Activated CD8-positive, alpha-beta T cell treated with anti-CD3 and anti-CD28 coated beads for 36 hours (primary cell): ENCODE data around the gene COL11A2. TPM values are rescaled to one million over a fixed set of nuclear protein-coding genes. Genes with fewer than 3 reads are reported as not detected.

ENCODE experiments used
- ATAC-seq: fragments of 200-7000 bp; cut with Tn5 transposase; one replicate; pipeline ENCODE4 v1.10.0; 2021; ENCODE audit warnings: mild to moderate bottlenecking, moderate library complexity
- CTCF ChIA-PET: fragments of 350-600 bp; sonication (Branson Sonifier 250); formaldehyde crosslinking; loops from one replicate; lab custom pipeline; 2021; ENCODE audit warnings: antibody characterized with exemption; lab: Charles Lee
- POLR2A ChIA-PET: fragments of 350-600 bp; sonication (Branson Sonifier 250); formaldehyde crosslinking; loops from one replicate; lab custom pipeline; 2021; ENCODE audit warnings: antibody characterized with exemption; lab: Charles Lee
- DNase-seq: peaks from one replicate; pipeline ENCODE4 v3.0.0-alpha.2; 2020
- H3K27ac Mint-ChIP-seq: one replicate; pipeline ENCODE4 v1.8.0; 2021; ENCODE audit warnings: mild to moderate bottlenecking, mixed read lengths
- H3K27me3 Mint-ChIP-seq: one replicate; pipeline ENCODE4 v1.8.0; 2021; ENCODE audit warnings: mixed read lengths
- H3K36me3 Mint-ChIP-seq: one replicate; pipeline ENCODE4 v1.8.0; 2021; ENCODE audit warnings: low read depth, mixed read lengths
- H3K4me1 Mint-ChIP-seq: one replicate; pipeline ENCODE4 v1.8.0; 2021; ENCODE audit warnings: low read depth, mixed read lengths
- H3K4me3 Mint-ChIP-seq: one replicate; pipeline ENCODE4 v1.8.0; 2021; ENCODE audit warnings: mild to moderate bottlenecking, moderate library complexity, mixed read lengths
- H3K9me3 Mint-ChIP-seq: one replicate; pipeline ENCODE4 v1.8.0; 2021; ENCODE audit warnings: mixed read lengths
- intact Hi-C: fragments of 100-400 bp; cut with micrococcal nuclease; formaldehyde crosslinking; loops from one replicate; pipeline ENCODE4 v1.10.0; 2022
- total RNA-seq, 2 experiments: library from RNA; stranded (reverse); gene quantifications; one replicate each; pipeline ENCODE4 v1.2.3, GENCODE V29; 2021
- TF ChIP-seq, protein P1 (sequence below): fragments of 200-600 bp; IDR thresholded peaks from one replicate; pipeline ENCODE4 v1.8.0; 2022; ENCODE audit warnings: antibody characterized with exemption, mild to moderate bottlenecking

The COL11A2 gene
- total RNA-seq, 2 experiments from 2014 or later: 1.3 to 1.4 TPM

DNA sequence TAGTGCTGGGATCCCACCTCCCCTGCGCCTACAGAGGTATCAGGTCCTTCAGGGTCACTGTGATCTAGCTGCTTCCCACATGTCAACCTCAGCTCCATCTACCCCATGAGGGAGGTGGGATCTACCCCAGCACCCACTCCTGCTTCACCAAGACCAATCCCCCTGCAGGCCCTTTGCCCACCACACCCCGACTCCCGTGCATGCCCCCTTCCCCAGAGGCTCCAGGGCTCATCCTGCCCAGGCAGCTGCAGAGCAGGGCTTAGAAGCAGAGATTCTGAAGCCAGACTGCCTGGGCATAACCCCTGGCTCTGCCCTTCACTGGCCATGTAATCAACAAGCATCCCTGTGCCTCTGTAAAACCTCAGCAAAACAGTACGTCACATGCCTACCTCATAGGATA lies 17.5 kb downstream of the COL11A2 start:
- TF ChIP-seq, protein P1, sequence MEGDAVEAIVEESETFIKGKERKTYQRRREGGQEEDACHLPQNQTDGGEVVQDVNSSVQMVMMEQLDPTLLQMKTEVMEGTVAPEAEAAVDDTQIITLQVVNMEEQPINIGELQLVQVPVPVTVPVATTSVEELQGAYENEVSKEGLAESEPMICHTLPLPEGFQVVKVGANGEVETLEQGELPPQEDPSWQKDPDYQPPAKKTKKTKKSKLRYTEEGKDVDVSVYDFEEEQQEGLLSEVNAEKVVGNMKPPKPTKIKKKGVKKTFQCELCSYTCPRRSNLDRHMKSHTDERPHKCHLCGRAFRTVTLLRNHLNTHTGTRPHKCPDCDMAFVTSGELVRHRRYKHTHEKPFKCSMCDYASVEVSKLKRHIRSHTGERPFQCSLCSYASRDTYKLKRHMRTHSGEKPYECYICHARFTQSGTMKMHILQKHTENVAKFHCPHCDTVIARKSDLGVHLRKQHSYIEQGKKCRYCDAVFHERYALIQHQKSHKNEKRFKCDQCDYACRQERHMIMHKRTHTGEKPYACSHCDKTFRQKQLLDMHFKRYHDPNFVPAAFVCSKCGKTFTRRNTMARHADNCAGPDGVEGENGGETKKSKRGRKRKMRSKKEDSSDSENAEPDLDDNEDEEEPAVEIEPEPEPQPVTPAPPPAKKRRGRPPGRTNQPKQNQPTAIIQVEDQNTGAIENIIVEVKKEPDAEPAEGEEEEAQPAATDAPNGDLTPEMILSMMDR: no peak
- Mint-ChIP-seq H3K27me3 (no peaks in the 10 kb centered on the region), H3K27ac (no peak overlapping the region), H3K4me3 (no peak overlapping the region), H3K4me1 (no peaks in the 10 kb centered on the region), H3K36me3 (no peaks in the 10 kb centered on the region), H3K9me3 (no peaks in the 10 kb centered on the region)
- ChIA-PET POLR2A (no interaction called here), CTCF (interaction anchor here (1.0 to 2.0 kb wide), 3 partner anchors 13 to 161 kb away, joined by 3 to 11 read pairs (median 3); no protein-coding TSS in a partner anchor)
- DNase-seq (no peak), ATAC-seq (no peak)
- intact Hi-C loops: no loop called here

DNA sequence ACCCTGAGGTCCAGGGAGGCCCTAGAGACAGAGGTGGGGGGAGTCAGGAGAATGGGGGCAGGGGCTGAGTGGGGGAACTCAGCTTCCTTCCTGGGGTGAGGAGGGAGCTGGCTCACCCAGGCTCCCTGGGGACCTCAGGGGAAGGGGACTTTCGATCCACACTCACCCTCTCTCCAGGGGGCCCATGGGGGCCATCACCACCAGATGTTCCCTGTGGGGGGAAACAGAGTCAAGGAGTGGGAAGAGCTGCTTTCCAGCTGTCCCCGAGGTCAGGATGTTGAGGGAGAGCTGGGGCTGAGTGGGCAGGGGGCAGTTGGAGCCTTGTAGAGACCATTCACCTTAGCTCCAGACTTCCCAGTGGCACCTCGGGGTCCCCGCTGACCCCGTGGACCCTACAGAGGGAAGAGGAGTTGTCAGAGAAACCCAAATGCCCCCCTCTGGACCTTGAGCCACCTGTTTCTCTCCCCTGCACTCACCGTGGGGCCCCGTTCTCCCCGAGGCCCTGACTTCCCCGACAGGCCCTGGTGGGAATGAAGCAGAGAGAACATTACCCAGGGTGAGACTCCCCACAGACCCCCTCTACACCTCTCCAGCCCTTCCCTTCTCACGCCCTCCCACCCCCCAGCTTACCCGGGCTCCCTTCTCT lies 18.6 kb downstream of the COL11A2 start:
- Mint-ChIP-seq H3K36me3 (no peaks in the 10 kb centered on the region), H3K9me3 (no peaks in the 10 kb centered on the region), H3K27ac (no peak overlapping the region), H3K4me3 (no peak overlapping the region), H3K27me3 (no peaks in the 10 kb centered on the region), H3K4me1 (no peaks in the 10 kb centered on the region)
- ChIA-PET CTCF (interaction anchor here (0.7 to 2.0 kb wide), 7 partner anchors 12 to 159 kb away, joined by 3 to 11 read pairs (median 4); no protein-coding TSS in a partner anchor), POLR2A (no interaction called here)
- intact Hi-C loops: no loop called here
- DNase-seq: no peak
- ATAC-seq: no peak
- TF ChIP-seq, protein P1: no peak

DNA sequence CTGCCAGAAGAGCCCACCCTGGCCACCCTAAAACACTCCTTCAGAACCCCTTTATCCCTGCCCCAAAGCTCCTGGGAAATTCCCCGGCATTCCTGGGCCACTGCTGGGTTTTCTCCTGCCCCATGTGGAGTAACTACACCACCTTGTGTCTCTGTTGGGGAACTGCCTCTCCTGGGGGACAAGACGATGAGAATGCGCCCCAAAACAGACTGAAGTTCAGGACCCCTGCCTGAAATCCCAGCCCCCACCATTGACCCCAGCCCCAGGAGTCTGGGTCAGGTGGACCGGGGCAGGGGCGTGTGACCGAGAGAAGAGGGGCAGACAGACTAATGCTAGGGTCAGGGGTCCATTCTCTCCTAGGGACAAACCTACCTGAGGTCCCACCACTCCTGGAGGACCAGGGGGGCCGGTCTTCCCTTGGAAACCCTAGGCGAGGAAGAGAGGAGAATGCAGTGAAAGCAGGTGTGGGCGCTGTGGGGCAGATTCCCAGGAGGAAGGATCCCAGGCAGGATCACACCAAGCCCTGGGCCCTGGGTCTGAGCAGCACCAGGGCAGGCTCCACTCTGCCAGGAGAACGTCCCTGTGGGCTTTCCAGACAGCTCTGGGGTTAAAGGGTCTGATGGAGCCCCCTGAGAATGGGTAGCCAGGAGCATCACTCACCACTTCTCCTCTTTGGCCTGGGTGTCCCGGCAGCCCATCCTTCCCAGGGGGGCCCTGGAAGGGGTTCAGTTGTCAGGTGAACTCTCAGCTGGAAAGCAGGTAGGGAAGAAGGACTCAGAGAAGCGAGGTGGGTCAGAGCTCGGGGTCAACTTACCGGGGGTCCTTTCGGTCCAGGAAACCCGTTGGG lies 19.4 kb downstream of the COL11A2 start:
- ChIA-PET POLR2A (no interaction called here), CTCF (interaction anchor here (0.9 to 2.0 kb wide), 7 partner anchors 11 to 75 kb away, joined by 3 to 11 read pairs (median 4); no protein-coding TSS in a partner anchor)
- intact Hi-C loops: no loop called here
- Mint-ChIP-seq H3K27me3 (no peaks in the 10 kb centered on the region), H3K4me3 (no peak overlapping the region), H3K36me3 (no peaks in the 10 kb centered on the region), H3K4me1 (no peaks in the 10 kb centered on the region), H3K9me3 (no peaks in the 10 kb centered on the region), H3K27ac (no peak overlapping the region)
- DNase-seq (no peak), ATAC-seq (peak; percentile 37)
- TF ChIP-seq, protein P1: peak; percentile 30

DNA sequence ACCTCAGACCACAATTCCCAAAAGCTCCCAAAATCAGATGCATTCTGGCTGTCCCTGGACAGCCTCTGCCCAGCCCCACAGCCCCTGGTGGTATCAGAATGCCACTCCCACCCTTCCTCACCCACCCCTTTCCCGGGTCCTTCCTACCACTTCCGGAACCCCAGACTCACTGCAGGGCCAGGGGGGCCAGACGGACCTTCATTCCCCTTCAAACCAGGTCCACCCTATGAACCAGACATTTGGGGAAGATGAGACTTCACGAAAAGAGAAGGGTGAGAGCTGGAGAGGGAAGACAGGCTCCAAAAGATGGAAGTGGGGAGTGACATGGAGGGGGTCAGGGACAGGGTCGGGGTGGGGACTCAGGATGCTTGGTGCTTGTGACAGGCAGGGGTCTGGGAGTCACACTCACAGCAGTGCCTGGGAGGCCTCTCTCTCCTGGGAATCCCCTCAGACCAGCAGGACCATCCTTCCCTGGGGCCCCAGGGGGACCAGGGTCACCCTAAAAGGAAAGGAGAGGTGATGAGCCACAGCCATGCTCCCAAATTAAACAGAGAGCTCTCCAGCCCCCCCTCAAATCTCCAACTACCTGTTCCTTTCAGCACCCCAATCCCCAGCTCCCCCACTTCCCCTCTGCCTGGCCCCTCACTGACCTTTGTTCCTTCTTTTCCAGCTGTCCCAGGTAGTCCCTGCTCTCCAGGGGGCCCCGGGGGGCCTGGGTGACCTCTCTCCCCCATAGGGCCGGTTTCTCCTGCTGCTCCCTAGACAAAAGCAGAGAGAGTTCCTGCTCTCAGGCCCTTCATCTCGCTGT lies 20.2 kb downstream of the COL11A2 start:
- intact Hi-C loops: no loop called here
- H3K27ac Mint-ChIP-seq: no peak overlapping the region
- no peaks in the 10 kb centered on the region for H3K36me3 Mint-ChIP-seq
- TF ChIP-seq, protein P1: no peak
- CTCF ChIA-PET: interaction anchor here (0.9 to 2.0 kb wide), 4 partner anchors 13 to 48 kb away, joined by 3 to 8 read pairs (median 4); no protein-coding TSS in a partner anchor
- no peaks in the 10 kb centered on the region for H3K4me1 Mint-ChIP-seq
- H3K27me3 Mint-ChIP-seq: no peaks in the 10 kb centered on the region
- ATAC-seq: no peak
- no peaks in the 10 kb centered on the region for H3K9me3 Mint-ChIP-seq
- no peak overlapping the region for H3K4me3 Mint-ChIP-seq
- no peak for DNase-seq
- POLR2A ChIA-PET: no interaction called here
